H9 (cell line): Measurements from ENCODE around the gene KIF23. TPM values are rescaled to one million over a fixed set of nuclear protein-coding genes. Genes with fewer than 3 reads are reported as not detected.

Source experiments
- DNase-seq: peaks from one replicate; pipeline ENCODE4 v3.0.0-alpha.2; 2017
- H2AFZ ChIP-seq: one replicate; pipeline ENCODE4 v1.6.1; 2013; ENCODE audit warnings: mild to moderate bottlenecking, low read length, control low read depth, moderate library complexity
- H2AK5ac ChIP-seq: 2 replicates; pipeline ENCODE4 v1.6.1; 2013; ENCODE audit warnings: low read length, control low read depth, mixed read lengths; ENCODE audit not compliant: insufficient read length
- H2BK120ac ChIP-seq: one replicate; pipeline ENCODE4 v1.6.1; 2013; ENCODE audit warnings: low read depth, mild to moderate bottlenecking, low read length, control low read depth, inconsistent platforms; ENCODE audit not compliant: poor library complexity, severe bottlenecking
- H2BK12ac ChIP-seq: 2 replicates; pipeline ENCODE4 v1.6.1; 2013; ENCODE audit warnings: low read length, control low read depth, mixed read lengths, low read depth; ENCODE audit not compliant: insufficient read length
- H2BK15ac ChIP-seq: 2 replicates; pipeline ENCODE4 v1.6.1; 2013; ENCODE audit warnings: low read depth, low read length, control low read depth
- H2BK20ac ChIP-seq: one replicate; pipeline ENCODE4 v1.6.1; 2013; ENCODE audit warnings: low read depth, mild to moderate bottlenecking, low read length, control low read depth, inconsistent platforms; ENCODE audit not compliant: poor library complexity, severe bottlenecking
- H2BK5ac ChIP-seq: 2 replicates; pipeline ENCODE4 v1.6.1; 2013; ENCODE audit warnings: low read length, control low read depth, mixed read lengths; ENCODE audit not compliant: insufficient read length
- H3K14ac ChIP-seq: 2 replicates; pipeline ENCODE4 v1.6.1; 2013; ENCODE audit warnings: low read length, control low read depth; ENCODE audit not compliant: insufficient read depth
- H3K18ac ChIP-seq: 2 replicates; pipeline ENCODE4 v1.6.1; 2013; ENCODE audit warnings: low read depth, mild to moderate bottlenecking, mixed read lengths, low read length, control low read depth; ENCODE audit not compliant: insufficient read length
- H3K23ac ChIP-seq: 2 replicates; pipeline ENCODE4 v1.6.1; 2013; ENCODE audit warnings: low read length, control low read depth, mixed read lengths, low read depth; ENCODE audit not compliant: insufficient read length
- H3K23me2 ChIP-seq: 2 replicates; pipeline ENCODE4 v1.6.1; 2013; ENCODE audit warnings: low read depth, mild to moderate bottlenecking, mixed read lengths, low read length, control low read depth; ENCODE audit not compliant: insufficient read length, poor library complexity, severe bottlenecking
- H3K27ac ChIP-seq: 2 replicates; pipeline ENCODE4 v1.5.1; 2013; ENCODE audit warnings: low read length, control low read depth, mixed read lengths, low read depth; ENCODE audit not compliant: insufficient read length
- H3K27me3 ChIP-seq: 2 replicates; pipeline ENCODE4 v1.6.1; 2013; ENCODE audit warnings: low read length, control low read depth, inconsistent platforms; ENCODE audit not compliant: insufficient read depth
- H3K4ac ChIP-seq: 2 replicates; pipeline ENCODE4 v1.6.1; 2013; ENCODE audit warnings: low read depth, mild to moderate bottlenecking, control low read depth, inconsistent platforms, low read length, moderate library complexity
- H3K4me1 ChIP-seq: 2 replicates; pipeline ENCODE4 v1.6.1; 2013; ENCODE audit warnings: low read length, control low read depth, inconsistent platforms; ENCODE audit not compliant: insufficient read depth
- H3K4me2 ChIP-seq: 2 replicates; pipeline ENCODE4 v1.6.1; 2013; ENCODE audit warnings: low read length, control low read depth, mixed read lengths; ENCODE audit not compliant: insufficient read length, insufficient read depth
- H3K56ac ChIP-seq: 2 replicates; pipeline ENCODE4 v1.6.1; 2013; ENCODE audit warnings: low read depth, mild to moderate bottlenecking, mixed read lengths, low read length, control low read depth; ENCODE audit not compliant: insufficient read length
- H3K79me1 ChIP-seq: 2 replicates; pipeline ENCODE4 v1.6.1; 2013; ENCODE audit warnings: low read depth, mild to moderate bottlenecking, moderate library complexity, low read length, control low read depth, inconsistent platforms; ENCODE audit not compliant: insufficient read depth, poor library complexity, severe bottlenecking
- H3K79me2 ChIP-seq: 2 replicates; pipeline ENCODE4 v1.6.1; 2013; ENCODE audit warnings: low read length, control low read depth, inconsistent platforms; ENCODE audit not compliant: insufficient read depth
- H3K9ac ChIP-seq: 2 replicates; pipeline ENCODE4 v1.6.1; 2013; ENCODE audit warnings: low read length, control low read depth, mixed read lengths; ENCODE audit not compliant: insufficient read length; ENCODE audit errors: extremely low read depth
- H3K9me3 ChIP-seq: one replicate; pipeline ENCODE4 v1.6.1; 2013; ENCODE audit warnings: low read depth, low read length, inconsistent platforms; ENCODE audit not compliant: control insufficient read depth
- H3T11ph ChIP-seq: one replicate; pipeline ENCODE4 v1.6.1; 2013; ENCODE audit warnings: mild to moderate bottlenecking, low read length, control low read depth, inconsistent platforms
- H4K20me1 ChIP-seq: one replicate; pipeline ENCODE4 v1.6.1; 2013; ENCODE audit not compliant: control insufficient read depth, insufficient read length, insufficient read depth
- H4K5ac ChIP-seq: 2 replicates; pipeline ENCODE4 v1.6.1; 2013; ENCODE audit warnings: low read depth, mild to moderate bottlenecking, mixed read lengths, low read length, control low read depth; ENCODE audit not compliant: insufficient read length
- H4K8ac ChIP-seq: replicated peaks from 2 replicates; pipeline ENCODE4 v1.6.1; 2013; ENCODE audit warnings: low read length, control low read depth, mixed read lengths, low read depth; ENCODE audit not compliant: insufficient read length
- H4K91ac ChIP-seq: 2 replicates; pipeline ENCODE4 v1.6.1; 2013; ENCODE audit warnings: low read depth, mild to moderate bottlenecking, moderate library complexity, mixed read lengths, low read length, control low read depth; ENCODE audit not compliant: insufficient read length
- H3K27ac Mint-ChIP-seq, 3 experiments: 2 replicates in 2 of 3; 3 replicates in 1 of 3; pipeline ENCODE4 v1.8.0; 2020 to 2021; ENCODE audit warnings: mixed read lengths in 3 of 3, mild to moderate bottlenecking in 1 of 3, moderate library complexity in 1 of 3
- H3K27me3 Mint-ChIP-seq: 2 replicates; pipeline ENCODE4 v1.8.0; 2021; ENCODE audit warnings: low read depth, mild to moderate bottlenecking, moderate library complexity, mixed read lengths
- H3K36me3 Mint-ChIP-seq, 3 experiments: 2 replicates in 2 of 3; 3 replicates in 1 of 3; pipeline ENCODE4 v1.8.0; 2020 to 2021; ENCODE audit warnings: low read depth in 3 of 3, mixed read lengths in 3 of 3; ENCODE audit not compliant: insufficient read depth in 1 of 3
- H3K4me1 Mint-ChIP-seq, 2 experiments: 2 replicates each; pipeline ENCODE4 v1.8.0; 2020; ENCODE audit warnings: mixed read lengths in 2 of 2
- H3K4me3 Mint-ChIP-seq, 2 experiments: 2 replicates in 1 of 2; 3 replicates in 1 of 2; pipeline ENCODE4 v1.8.0; 2020 to 2021; ENCODE audit warnings: mild to moderate bottlenecking in 2 of 2, mixed read lengths in 2 of 2, moderate library complexity in 1 of 2
- H3K9me3 Mint-ChIP-seq, 2 experiments: 2 replicates in 1 of 2; 3 replicates in 1 of 2; pipeline ENCODE4 v1.8.0; 2020; ENCODE audit warnings: mild to moderate bottlenecking in 2 of 2, mixed read lengths in 2 of 2, moderate library complexity in 1 of 2
- CTCF ChIP-seq: fragments of 200-600 bp; sonication (generic); conservative IDR thresholded peaks from 3 replicates; pipeline ENCODE4 v1.8.0; 2021; ENCODE audit warnings: antibody characterized with exemption, mild to moderate bottlenecking
- WGBS: extraction: QIAGEN DNeasy Blood & Tissue Kit; methylation state at CpG from one replicate; pipeline ENCODE4 v1.1.7; 2013; ENCODE audit warnings: missing lambda C conversion rate, low lambda C conversion rate, mixed read lengths; ENCODE audit not compliant: insufficient read length; ENCODE audit errors: extremely low coverage; 5-methylcytosine and 5-hydroxymethylcytosine counted together
- total RNA-seq: library from RNA; stranded (reverse); gene quantifications from 2 replicates; pipeline ENCODE4 v1.2.1, GENCODE V29; 2021

The KIF23 gene
- total RNA-seq, 1 experiment from 2014 or later, result 55.4 TPM

- Histone ChIP-seq H3K27me3 (no peaks in the 10 kb centered on the region), H2BK5ac (no peak overlapping the region), H3T11ph (no peak overlapping the region), H3K56ac (no peak overlapping the region), H3K79me1 (no peaks in the 10 kb centered on the region), H3K27ac (no peak overlapping the region), H2BK12ac (no peak overlapping the region), H3K4me2 (no peak overlapping the region), H2BK120ac (no peak overlapping the region), H2BK20ac (no peak overlapping the region), H4K20me1 (no peaks in the 10 kb centered on the region), H3K79me2 (no peaks in the 10 kb centered on the region), H3K4me1 (peaks cover 3% of the 10 kb centered on the region; the same call in 1 of the 2 replicates), H2BK15ac (no peak overlapping the region), H3K9ac (no peak overlapping the region), H3K14ac (no peak overlapping the region), H3K9me3 (no peaks in the 10 kb centered on the region), H4K91ac (no peak overlapping the region), H4K5ac (no peak overlapping the region), H4K8ac (no peak overlapping the region), H3K4ac (no peak overlapping the region), H3K18ac (no peak overlapping the region), H3K23ac (no peak overlapping the region), H2AK5ac (no peak overlapping the region), H3K23me2 (no peaks in the 10 kb centered on the region), H2AFZ (no peak overlapping the region)
- Mint-ChIP-seq H3K27me3 (peaks cover 10% of the 10 kb centered on the region), H3K4me1 (peaks cover 20 to 25% of the 10 kb centered on the region in 2 experiments), H3K36me3 (no peaks in the 10 kb centered on the region), H3K4me3 (no peak overlapping the region), H3K9me3 (no peaks in the 10 kb centered on the region), H3K27ac (no peak overlapping the region)
- no CpG with 5 or more reads among the region's 2 CpGs for WGBS
- DNase-seq, result no peak
- no peak for TF ChIP-seq CTCF
Measured at GRCh38 chr15:69390575-69390974, 23.6 kb upstream of the KIF23 start.
